WTC11 (cell line): ENCODE measurements around the gene LSP1. TPM values are rescaled to one million over a fixed set of nuclear protein-coding genes. Genes with fewer than 3 reads are reported as not detected.

Source experiments
- ATAC-seq: fragments of 200-7000 bp; cut with Tn5 transposase; 2 replicates; pipeline ENCODE4 v1.10.0; 2021; ENCODE audit warnings: mild to moderate bottlenecking, moderate library complexity
- CTCF ChIA-PET: fragments of 300-600 bp; sonication (Branson Sonifier 250); formaldehyde crosslinking; loops from one replicate; lab custom pipeline; 2021; ENCODE audit warnings: antibody characterized with exemption; lab: Charles Lee
- POLR2A ChIA-PET: fragments of 350-600 bp; sonication (Branson Sonifier 250); formaldehyde crosslinking; loops from one replicate; lab custom pipeline; 2021; ENCODE audit warnings: antibody characterized with exemption; lab: Charles Lee
- DNase-seq: peaks from one replicate; pipeline ENCODE4 v3.0.0; 2021; ENCODE audit warnings: low spot score
- H3K27ac Mint-ChIP-seq: 2 replicates; pipeline ENCODE4 v1.8.0; 2021; ENCODE audit warnings: mixed read lengths
- H3K27me3 Mint-ChIP-seq: 2 replicates; pipeline ENCODE4 v1.8.0; 2021; ENCODE audit warnings: low read depth, mild to moderate bottlenecking, moderate library complexity, mixed read lengths
- H3K36me3 Mint-ChIP-seq: 2 replicates; pipeline ENCODE4 v1.8.0; 2021; ENCODE audit warnings: mixed read lengths
- H3K4me1 Mint-ChIP-seq: 2 replicates; pipeline ENCODE4 v1.8.0; 2022; ENCODE audit warnings: mixed read lengths
- H3K4me3 Mint-ChIP-seq: 2 replicates; pipeline ENCODE4 v1.8.0; 2021; ENCODE audit warnings: mild to moderate bottlenecking, moderate library complexity, mixed read lengths
- H3K9me3 Mint-ChIP-seq: 2 replicates; pipeline ENCODE4 v1.8.0; 2021; ENCODE audit warnings: mixed read lengths
- GRHL2 ChIP-seq: fragments of 250-450 bp; sonication (Bioruptor Pico); IDR thresholded peaks from 2 replicates; pipeline ENCODE4 v1.8.0; 2022; ENCODE audit warnings: mild to moderate bottlenecking, moderate library complexity; ENCODE audit not compliant: insufficient replicate concordance, severe bottlenecking
- GTF2I ChIP-seq: fragments of 250-450 bp; sonication (Bioruptor Pico); conservative IDR thresholded peaks from 2 replicates; pipeline ENCODE4 v1.4.0; 2021; ENCODE audit warnings: mild to moderate bottlenecking
- KAT7 ChIP-seq: sonication (generic); formaldehyde crosslinking; IDR thresholded peaks from 2 replicates; pipeline ENCODE4 v1.8.1; 2023; ENCODE audit warnings: missing genetic modification reagents, mild to moderate bottlenecking, borderline replicate concordance
- NFYB ChIP-seq: sonication (generic); formaldehyde crosslinking; conservative IDR thresholded peaks from 2 replicates; pipeline ENCODE4 v1.8.0; 2022; ENCODE audit warnings: low read depth, missing genetic modification reagents
- NR2C2 ChIP-seq: sonication (generic); formaldehyde crosslinking; IDR thresholded peaks from 2 replicates; pipeline ENCODE4 v1.8.0; 2022; ENCODE audit warnings: mild to moderate bottlenecking, missing genetic modification reagents
- OVOL2 ChIP-seq: fragments of 250-450 bp; sonication (Bioruptor Pico); IDR thresholded peaks from 2 replicates; pipeline ENCODE4 v1.9.0; 2021; ENCODE audit warnings: mild to moderate bottlenecking, borderline replicate concordance
- RELA ChIP-seq: sonication (generic); formaldehyde crosslinking; IDR thresholded peaks from 2 replicates; pipeline ENCODE4 v1.8.1; 2022; ENCODE audit warnings: missing genetic modification reagents, mild to moderate bottlenecking, borderline replicate concordance
- TCF7 ChIP-seq: sonication (generic); formaldehyde crosslinking; IDR thresholded peaks from 2 replicates; pipeline ENCODE4 v1.8.0; 2022; ENCODE audit warnings: mild to moderate bottlenecking, low read depth, missing genetic modification reagents, moderate library complexity
- ZNF121 ChIP-seq: sonication (generic); formaldehyde crosslinking; IDR thresholded peaks from 2 replicates; pipeline ENCODE4 v1.8.0; 2023; ENCODE audit warnings: missing genetic modification reagents
- ZNF317 ChIP-seq: sonication (generic); formaldehyde crosslinking; IDR thresholded peaks from 2 replicates; pipeline ENCODE4 v1.8.1; 2023; ENCODE audit warnings: low read depth, mild to moderate bottlenecking, moderate library complexity, missing genetic modification reagents, borderline replicate concordance
- ZNF396 ChIP-seq: fragments of 250-450 bp; sonication (Bioruptor Pico); IDR thresholded peaks from 2 replicates; pipeline ENCODE4 v1.8.0; 2021; ENCODE audit warnings: mild to moderate bottlenecking, moderate library complexity, borderline replicate concordance
- ZNF416 ChIP-seq: fragments of 250-450 bp; sonication (Bioruptor Pico); IDR thresholded peaks from 2 replicates; pipeline ENCODE4 v1.9.0; 2021; ENCODE audit warnings: mild to moderate bottlenecking, inconsistent platforms
- total RNA-seq: library from RNA; stranded (reverse); gene quantifications from 3 replicates; pipeline ENCODE4 v1.2.3, GENCODE V29; 2021
- TF ChIP-seq, protein P1 (sequence below): sonication (generic); formaldehyde crosslinking; IDR thresholded peaks from 2 replicates; pipeline ENCODE4 v1.8.1; 2022; ENCODE audit warnings: missing genetic modification reagents, borderline replicate concordance
- TF ChIP-seq, protein P2 (sequence below): sonication (generic); formaldehyde crosslinking; IDR thresholded peaks from 2 replicates; pipeline ENCODE4 v1.8.0; 2022; ENCODE audit warnings: mild to moderate bottlenecking, missing genetic modification reagents
- TF ChIP-seq, protein P3 (sequence below): sonication (generic); formaldehyde crosslinking; IDR thresholded peaks from 2 replicates; pipeline ENCODE4 v1.8.1; 2023; ENCODE audit warnings: mild to moderate bottlenecking, missing genetic modification reagents, moderate library complexity
- TF ChIP-seq, protein P4 (sequence below): fragments of 250-450 bp; sonication (Bioruptor Pico); IDR thresholded peaks from 2 replicates; pipeline ENCODE4 v1.8.0; 2021; ENCODE audit warnings: mild to moderate bottlenecking
- TF ChIP-seq, protein P5 (sequence below): sonication (generic); formaldehyde crosslinking; IDR thresholded peaks from 2 replicates; pipeline ENCODE4 v1.8.0; 2023; ENCODE audit warnings: mild to moderate bottlenecking, missing genetic modification reagents
- TF ChIP-seq, protein P6 (sequence below): sonication (generic); formaldehyde crosslinking; IDR thresholded peaks from 2 replicates; pipeline ENCODE4 v1.8.1; 2022; ENCODE audit warnings: low read depth, mild to moderate bottlenecking, moderate library complexity, missing genetic modification reagents, borderline replicate concordance

LSP1 gene
- total RNA-seq, 1 experiment from 2014 or later: 0.77 TPM

DNA sequence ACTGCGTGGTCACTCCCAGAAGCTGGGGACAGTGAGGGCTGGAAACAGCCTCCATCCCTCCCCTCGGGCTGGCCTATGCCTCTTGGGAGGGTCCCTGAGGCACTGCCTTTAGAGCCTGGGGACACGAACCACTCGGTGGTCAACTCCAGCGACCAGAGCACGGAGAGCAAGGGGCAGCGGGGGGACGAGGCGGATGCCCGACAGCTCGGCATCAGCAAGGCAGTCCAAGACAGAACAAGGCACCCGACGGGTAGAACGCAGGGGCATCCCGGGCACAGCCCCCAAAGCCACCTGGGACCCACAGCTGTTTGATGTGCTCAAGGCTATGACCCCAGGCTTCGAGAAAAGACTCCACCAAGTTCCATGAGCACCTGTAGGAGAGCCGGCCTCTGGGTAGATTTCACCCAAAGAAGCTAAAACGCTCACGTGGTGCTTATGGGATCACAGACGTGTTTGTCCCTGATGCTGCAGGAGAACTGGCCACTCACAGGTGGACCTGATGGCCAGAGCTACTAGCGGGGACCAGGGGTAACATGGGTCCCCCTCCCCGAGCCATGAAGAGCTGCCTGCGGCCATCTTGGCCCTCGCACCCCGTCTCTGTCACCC lies 510 bp upstream of the LSP1 start:
- no peak overlapping the region for H3K27ac Mint-ChIP-seq
- H3K4me1 Mint-ChIP-seq: no peaks in the 10 kb centered on the region
- no peak overlapping the region for H3K4me3 Mint-ChIP-seq
- ChIA-PET CTCF (interaction anchor here (1.1 to 2.4 kb wide), 4 partner anchors 27 to 200 kb away, joined by 5 to 9 read pairs (median 6); no protein-coding TSS in a partner anchor), POLR2A (no interaction called here)
- H3K27me3 Mint-ChIP-seq: peaks cover 2% of the 10 kb centered on the region; the same call in 1 of the 2 replicates
- H3K36me3 Mint-ChIP-seq: no peaks in the 10 kb centered on the region
- ATAC-seq (no peak), DNase-seq (no peak)
- TF ChIP-seq, protein P1, sequence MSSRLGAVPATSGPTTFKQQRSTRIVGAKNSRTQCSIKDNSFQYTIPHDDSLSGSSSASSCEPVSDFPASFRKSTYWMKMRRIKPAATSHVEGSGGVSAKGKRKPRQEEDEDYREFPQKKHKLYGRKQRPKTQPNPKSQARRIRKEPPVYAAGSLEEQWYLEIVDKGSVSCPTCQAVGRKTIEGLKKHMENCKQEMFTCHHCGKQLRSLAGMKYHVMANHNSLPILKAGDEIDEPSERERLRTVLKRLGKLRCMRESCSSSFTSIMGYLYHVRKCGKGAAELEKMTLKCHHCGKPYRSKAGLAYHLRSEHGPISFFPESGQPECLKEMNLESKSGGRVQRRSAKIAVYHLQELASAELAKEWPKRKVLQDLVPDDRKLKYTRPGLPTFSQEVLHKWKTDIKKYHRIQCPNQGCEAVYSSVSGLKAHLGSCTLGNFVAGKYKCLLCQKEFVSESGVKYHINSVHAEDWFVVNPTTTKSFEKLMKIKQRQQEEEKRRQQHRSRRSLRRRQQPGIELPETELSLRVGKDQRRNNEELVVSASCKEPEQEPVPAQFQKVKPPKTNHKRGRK: no peak
- TF ChIP-seq GTF2I (CRISPR knock-in tag) (no peak), ZNF121 (CRISPR knock-in tag) (no peak), OVOL2 (CRISPR knock-in tag) (no peak), ZNF317 (no peak), ZNF396 (CRISPR knock-in tag) (no peak), RELA (CRISPR knock-in tag) (no peak), GRHL2 (CRISPR knock-in tag) (no peak), NR2C2 (CRISPR knock-in tag) (no peak), TCF7 (CRISPR knock-in tag) (no peak), NFYB (CRISPR knock-in tag) (no peak), ZNF416 (CRISPR knock-in tag) (no peak)
- TF ChIP-seq, protein P2, sequence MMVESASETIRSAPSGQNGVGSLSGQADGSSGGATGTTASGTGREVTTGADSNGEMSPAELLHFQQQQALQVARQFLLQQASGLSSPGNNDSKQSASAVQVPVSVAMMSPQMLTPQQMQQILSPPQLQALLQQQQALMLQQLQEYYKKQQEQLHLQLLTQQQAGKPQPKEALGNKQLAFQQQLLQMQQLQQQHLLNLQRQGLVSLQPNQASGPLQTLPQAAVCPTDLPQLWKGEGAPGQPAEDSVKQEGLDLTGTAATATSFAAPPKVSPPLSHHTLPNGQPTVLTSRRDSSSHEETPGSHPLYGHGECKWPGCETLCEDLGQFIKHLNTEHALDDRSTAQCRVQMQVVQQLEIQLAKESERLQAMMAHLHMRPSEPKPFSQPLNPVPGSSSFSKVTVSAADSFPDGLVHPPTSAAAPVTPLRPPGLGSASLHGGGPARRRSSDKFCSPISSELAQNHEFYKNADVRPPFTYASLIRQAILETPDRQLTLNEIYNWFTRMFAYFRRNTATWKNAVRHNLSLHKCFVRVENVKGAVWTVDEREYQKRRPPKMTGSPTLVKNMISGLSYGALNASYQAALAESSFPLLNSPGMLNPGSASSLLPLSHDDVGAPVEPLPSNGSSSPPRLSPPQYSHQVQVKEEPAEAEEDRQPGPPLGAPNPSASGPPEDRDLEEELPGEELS (CRISPR knock-in tag): no peak
- TF ChIP-seq, protein P3, sequence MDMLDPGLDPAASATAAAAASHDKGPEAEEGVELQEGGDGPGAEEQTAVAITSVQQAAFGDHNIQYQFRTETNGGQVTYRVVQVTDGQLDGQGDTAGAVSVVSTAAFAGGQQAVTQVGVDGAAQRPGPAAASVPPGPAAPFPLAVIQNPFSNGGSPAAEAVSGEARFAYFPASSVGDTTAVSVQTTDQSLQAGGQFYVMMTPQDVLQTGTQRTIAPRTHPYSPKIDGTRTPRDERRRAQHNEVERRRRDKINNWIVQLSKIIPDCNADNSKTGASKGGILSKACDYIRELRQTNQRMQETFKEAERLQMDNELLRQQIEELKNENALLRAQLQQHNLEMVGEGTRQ (CRISPR knock-in tag): no peak
- no peaks in the 10 kb centered on the region for H3K9me3 Mint-ChIP-seq

DNA sequence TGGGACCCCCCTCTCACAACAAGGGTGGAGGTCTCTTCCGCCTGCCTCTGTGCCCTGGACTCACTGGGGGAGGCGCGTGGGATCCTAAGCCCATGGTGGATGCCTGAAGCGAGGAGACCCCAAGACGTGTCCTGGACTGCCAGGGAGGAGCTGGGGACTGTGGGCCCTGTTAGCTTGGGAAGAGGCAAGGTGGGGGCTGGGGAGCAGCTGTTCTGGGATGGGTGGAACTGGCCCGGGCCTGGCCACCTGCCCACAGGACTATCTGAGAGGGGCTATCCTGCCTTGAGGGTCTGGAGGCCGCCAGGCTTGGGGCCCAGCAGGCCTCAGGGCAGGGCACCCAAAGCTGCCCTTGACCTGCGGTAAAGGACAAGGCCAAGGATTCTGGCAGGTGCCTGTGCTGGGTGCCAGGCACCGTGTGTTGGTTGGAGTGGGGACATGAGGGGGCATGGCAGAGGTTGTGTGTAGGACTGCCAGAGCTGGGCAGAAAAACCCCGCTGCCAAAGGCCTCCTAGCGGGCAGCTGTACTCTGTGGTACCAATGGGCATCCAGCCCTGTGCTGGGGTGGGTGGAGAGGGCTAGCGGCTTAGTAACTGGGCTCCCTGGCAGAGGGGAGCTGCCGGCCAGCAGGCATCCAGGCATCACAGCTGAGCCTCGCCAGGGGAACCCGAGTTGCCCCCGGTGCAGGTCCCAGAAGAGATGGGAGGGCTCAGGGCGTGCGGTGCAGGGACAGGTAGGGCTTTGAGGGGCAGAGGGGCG lies 670 bp downstream of the LSP1 start:
- ATAC-seq: no peak
- CTCF ChIA-PET: interaction anchor here (1.0 to 2.9 kb wide), 7 partner anchors 21 to 298 kb away, joined by 3 to 13 read pairs (median 7); no protein-coding TSS in a partner anchor
- Mint-ChIP-seq H3K4me3 (no peak overlapping the region), H3K27me3 (peaks cover 2% of the 10 kb centered on the region; the same call in 1 of the 2 replicates), H3K9me3 (no peaks in the 10 kb centered on the region), H3K36me3 (no peaks in the 10 kb centered on the region), H3K27ac (no peak overlapping the region), H3K4me1 (no peaks in the 10 kb centered on the region)
- DNase-seq: no peak
- POLR2A ChIA-PET: no interaction called here
- TF ChIP-seq, protein P4, sequence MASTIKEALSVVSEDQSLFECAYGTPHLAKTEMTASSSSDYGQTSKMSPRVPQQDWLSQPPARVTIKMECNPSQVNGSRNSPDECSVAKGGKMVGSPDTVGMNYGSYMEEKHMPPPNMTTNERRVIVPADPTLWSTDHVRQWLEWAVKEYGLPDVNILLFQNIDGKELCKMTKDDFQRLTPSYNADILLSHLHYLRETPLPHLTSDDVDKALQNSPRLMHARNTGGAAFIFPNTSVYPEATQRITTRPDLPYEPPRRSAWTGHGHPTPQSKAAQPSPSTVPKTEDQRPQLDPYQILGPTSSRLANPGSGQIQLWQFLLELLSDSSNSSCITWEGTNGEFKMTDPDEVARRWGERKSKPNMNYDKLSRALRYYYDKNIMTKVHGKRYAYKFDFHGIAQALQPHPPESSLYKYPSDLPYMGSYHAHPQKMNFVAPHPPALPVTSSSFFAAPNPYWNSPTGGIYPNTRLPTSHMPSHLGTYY (CRISPR knock-in tag): no peak
- TF ChIP-seq, protein P5, sequence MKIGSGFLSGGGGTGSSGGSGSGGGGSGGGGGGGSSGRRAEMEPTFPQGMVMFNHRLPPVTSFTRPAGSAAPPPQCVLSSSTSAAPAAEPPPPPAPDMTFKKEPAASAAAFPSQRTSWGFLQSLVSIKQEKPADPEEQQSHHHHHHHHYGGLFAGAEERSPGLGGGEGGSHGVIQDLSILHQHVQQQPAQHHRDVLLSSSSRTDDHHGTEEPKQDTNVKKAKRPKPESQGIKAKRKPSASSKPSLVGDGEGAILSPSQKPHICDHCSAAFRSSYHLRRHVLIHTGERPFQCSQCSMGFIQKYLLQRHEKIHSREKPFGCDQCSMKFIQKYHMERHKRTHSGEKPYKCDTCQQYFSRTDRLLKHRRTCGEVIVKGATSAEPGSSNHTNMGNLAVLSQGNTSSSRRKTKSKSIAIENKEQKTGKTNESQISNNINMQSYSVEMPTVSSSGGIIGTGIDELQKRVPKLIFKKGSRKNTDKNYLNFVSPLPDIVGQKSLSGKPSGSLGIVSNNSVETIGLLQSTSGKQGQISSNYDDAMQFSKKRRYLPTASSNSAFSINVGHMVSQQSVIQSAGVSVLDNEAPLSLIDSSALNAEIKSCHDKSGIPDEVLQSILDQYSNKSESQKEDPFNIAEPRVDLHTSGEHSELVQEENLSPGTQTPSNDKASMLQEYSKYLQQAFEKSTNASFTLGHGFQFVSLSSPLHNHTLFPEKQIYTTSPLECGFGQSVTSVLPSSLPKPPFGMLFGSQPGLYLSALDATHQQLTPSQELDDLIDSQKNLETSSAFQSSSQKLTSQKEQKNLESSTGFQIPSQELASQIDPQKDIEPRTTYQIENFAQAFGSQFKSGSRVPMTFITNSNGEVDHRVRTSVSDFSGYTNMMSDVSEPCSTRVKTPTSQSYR (CRISPR knock-in tag): no peak
- TF ChIP-seq RELA (CRISPR knock-in tag) (no peak), ZNF121 (CRISPR knock-in tag) (no peak), KAT7 (no peak)
- TF ChIP-seq, protein P6, sequence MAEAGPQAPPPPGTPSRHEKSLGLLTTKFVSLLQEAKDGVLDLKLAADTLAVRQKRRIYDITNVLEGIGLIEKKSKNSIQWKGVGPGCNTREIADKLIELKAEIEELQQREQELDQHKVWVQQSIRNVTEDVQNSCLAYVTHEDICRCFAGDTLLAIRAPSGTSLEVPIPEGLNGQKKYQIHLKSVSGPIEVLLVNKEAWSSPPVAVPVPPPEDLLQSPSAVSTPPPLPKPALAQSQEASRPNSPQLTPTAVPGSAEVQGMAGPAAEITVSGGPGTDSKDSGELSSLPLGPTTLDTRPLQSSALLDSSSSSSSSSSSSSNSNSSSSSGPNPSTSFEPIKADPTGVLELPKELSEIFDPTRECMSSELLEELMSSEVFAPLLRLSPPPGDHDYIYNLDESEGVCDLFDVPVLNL (CRISPR knock-in tag): no peak
